GM12878 (cell line): ENCODE measurements around the gene POU2F1.

Experiments used
- CHD2 ChIP-seq: IDR thresholded peaks from 2 replicates; pipeline ENCODE4 v1.6.1; 2011; ENCODE audit warnings: low read depth, low read length, improper control_type of control experiment, borderline replicate concordance
- ELK1 ChIP-seq: IDR thresholded peaks from 2 replicates; pipeline ENCODE4 v1.6.1; 2012; ENCODE audit warnings: low read depth, low read length, improper control_type of control experiment
- EZH2 ChIP-seq: IDR thresholded peaks from 2 replicates; pipeline ENCODE4 v1.6.1; 2012; ENCODE audit warnings: low read depth, mild to moderate bottlenecking, control low read depth, inconsistent platforms, low read length, borderline replicate concordance; ENCODE audit not compliant: control insufficient read depth
- FOS ChIP-seq: IDR thresholded peaks from 3 replicates; pipeline ENCODE4 v1.6.1; 2011; ENCODE audit warnings: borderline replicate concordance; ENCODE audit not compliant: insufficient read length; ENCODE audit errors: extremely low read depth
- JUND ChIP-seq: IDR thresholded peaks from 2 replicates; pipeline ENCODE4 v1.6.1; 2012; ENCODE audit warnings: low read depth, mild to moderate bottlenecking, low read length, improper control_type of control experiment, moderate library complexity
- NR2C2 ChIP-seq: IDR thresholded peaks from 2 replicates; pipeline ENCODE4 v1.6.1; 2011; ENCODE audit warnings: borderline replicate concordance, low read depth; ENCODE audit not compliant: control insufficient read depth, insufficient read length
- NRF1 ChIP-seq: conservative IDR thresholded peaks from 2 replicates; pipeline ENCODE4 v1.6.1; 2011; ENCODE audit warnings: mild to moderate bottlenecking, low read depth, low read length, improper control_type of control experiment
- RFX5 ChIP-seq: IDR thresholded peaks from 2 replicates; pipeline ENCODE4 v1.6.1; 2011; ENCODE audit warnings: low read depth, low read length, improper control_type of control experiment
- SIN3A ChIP-seq: IDR thresholded peaks from 2 replicates; pipeline ENCODE4 v1.6.1; 2012; ENCODE audit warnings: low read depth, low read length, improper control_type of control experiment
- TAF1 ChIP-seq: IDR thresholded peaks from 2 replicates; pipeline ENCODE4 v1.6.1; 2011; ENCODE audit warnings: mild to moderate bottlenecking, low read depth, low read length, borderline replicate concordance
- TARDBP ChIP-seq: IDR thresholded peaks from 2 replicates; pipeline ENCODE4 v1.6.1; 2016; ENCODE audit warnings: borderline replicate concordance
- TF ChIP-seq, protein P1 (sequence below), 3 experiments: IDR thresholded peaks in 2 of 3; conservative IDR thresholded peaks in 1 of 3; 2 replicates each; pipeline ENCODE4 v1.5.1; 2011; ENCODE audit warnings: low read depth in 3 of 3, low read length in 3 of 3, mild to moderate bottlenecking in 3 of 3, control low read depth in 2 of 3, moderate library complexity in 2 of 3, inconsistent platforms in 1 of 3, mixed read lengths in 1 of 3; ENCODE audit not compliant: control insufficient read depth in 2 of 3, insufficient read depth in 1 of 3; ENCODE audit errors: extremely low read depth in 1 of 3

DNA sequence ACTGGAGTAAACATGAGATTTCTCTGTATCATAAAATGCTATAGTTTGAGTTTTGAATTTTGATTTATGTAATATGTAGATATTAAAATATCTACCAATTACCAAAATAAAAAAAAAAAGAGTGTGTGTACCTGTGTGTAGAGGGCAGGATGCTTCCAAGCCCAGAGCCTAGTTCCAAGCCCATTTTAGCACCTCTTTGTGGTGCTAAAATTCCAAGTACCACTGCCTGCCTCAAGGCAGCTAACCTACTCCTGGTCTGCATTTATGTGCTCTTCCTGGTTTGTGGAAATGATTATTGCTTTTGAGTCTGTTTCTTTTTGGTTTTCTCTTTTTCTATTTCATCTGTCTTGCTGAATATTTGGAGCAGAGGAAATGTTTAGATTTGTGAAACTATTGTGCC, 8.7 kb upstream of the POU2F1 start:
- TF ChIP-seq ELK1: no peak
- TF ChIP-seq JUND: no peak
- TF ChIP-seq CHD2: no peak
- TF ChIP-seq TARDBP: no peak
- TF ChIP-seq, protein P1, sequence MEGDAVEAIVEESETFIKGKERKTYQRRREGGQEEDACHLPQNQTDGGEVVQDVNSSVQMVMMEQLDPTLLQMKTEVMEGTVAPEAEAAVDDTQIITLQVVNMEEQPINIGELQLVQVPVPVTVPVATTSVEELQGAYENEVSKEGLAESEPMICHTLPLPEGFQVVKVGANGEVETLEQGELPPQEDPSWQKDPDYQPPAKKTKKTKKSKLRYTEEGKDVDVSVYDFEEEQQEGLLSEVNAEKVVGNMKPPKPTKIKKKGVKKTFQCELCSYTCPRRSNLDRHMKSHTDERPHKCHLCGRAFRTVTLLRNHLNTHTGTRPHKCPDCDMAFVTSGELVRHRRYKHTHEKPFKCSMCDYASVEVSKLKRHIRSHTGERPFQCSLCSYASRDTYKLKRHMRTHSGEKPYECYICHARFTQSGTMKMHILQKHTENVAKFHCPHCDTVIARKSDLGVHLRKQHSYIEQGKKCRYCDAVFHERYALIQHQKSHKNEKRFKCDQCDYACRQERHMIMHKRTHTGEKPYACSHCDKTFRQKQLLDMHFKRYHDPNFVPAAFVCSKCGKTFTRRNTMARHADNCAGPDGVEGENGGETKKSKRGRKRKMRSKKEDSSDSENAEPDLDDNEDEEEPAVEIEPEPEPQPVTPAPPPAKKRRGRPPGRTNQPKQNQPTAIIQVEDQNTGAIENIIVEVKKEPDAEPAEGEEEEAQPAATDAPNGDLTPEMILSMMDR (IDR thresholded peaks at IDR 0.05 in 2 of 3, conservative IDR thresholded peaks at IDR 0.05 in 1 of 3; ENCODE audit: control insufficient read depth in 2 of 3, extremely low read depth in 1 of 3, insufficient read depth in 1 of 3, low read depth in 3 of 3, low read length in 3 of 3): no peak
- TF ChIP-seq NRF1: no peak
- no peak for TF ChIP-seq RFX5
- TF ChIP-seq TAF1: no peak
- TF ChIP-seq FOS: no peak
- TF ChIP-seq SIN3A: no peak
- TF ChIP-seq EZH2: no peak
- TF ChIP-seq NR2C2: no peak
